OCI-LY1 (cell line): ENCODE data around the gene EHD2.

ENCODE experiments used
- EZH2 ChIP-seq: fragments of 200-600 bp; sonication (generic), shearing (Covaris generic); IDR thresholded peaks from 2 replicates; pipeline ENCODE4 v1.8.0; 2017; ENCODE audit warnings: borderline replicate concordance, mixed run types, mild to moderate bottlenecking, antibody characterized with exemption, low read length, moderate library complexity, mixed read lengths
- TF ChIP-seq, protein P1 (sequence below): fragments of 200-600 bp; sonication (generic), shearing (Covaris generic); IDR thresholded peaks from 2 replicates; pipeline ENCODE4 v1.5.1; 2017; ENCODE audit warnings: mild to moderate bottlenecking, antibody characterized with exemption, low read length, moderate library complexity, mixed read lengths

DNA sequence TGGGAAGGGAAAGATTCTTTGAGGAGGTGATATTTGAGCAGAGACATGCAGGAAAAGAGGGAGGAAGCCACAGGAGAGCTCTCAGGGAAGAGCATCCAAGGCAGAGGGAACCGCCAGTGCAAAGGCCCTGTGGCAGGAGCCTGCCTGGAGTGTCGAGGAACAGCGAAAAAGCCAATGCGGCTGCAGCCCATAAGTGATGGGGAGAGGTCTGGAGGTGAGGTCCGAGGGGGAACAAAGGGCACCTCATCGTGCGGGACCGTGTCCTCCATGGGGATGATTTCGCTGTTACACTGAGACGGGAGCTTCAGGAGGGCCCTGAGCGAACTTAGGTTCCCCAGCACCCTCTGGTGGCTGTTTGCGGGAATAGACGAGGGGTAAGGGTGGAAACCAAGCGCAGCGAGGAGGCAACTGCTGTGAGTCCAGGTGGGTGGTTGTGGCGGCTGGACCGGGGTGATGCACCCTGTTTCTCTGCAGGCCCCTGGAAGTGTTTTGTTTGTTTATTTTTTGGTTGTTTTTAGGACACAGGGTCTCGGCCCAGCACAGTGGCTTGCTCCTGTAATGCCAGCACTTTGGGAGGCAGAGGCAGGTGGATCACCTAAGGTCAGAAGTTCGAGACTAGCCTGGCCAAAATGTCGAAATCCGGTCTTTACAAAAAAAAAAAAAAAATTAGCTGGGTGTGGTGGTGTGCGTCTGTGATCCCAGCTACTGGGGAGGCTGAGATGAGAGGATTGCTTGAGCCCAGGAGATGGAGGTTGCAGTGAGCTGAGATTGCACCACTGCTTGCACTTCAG is 5.9 kb upstream of the EHD2 start:
- TF ChIP-seq, protein P1, sequence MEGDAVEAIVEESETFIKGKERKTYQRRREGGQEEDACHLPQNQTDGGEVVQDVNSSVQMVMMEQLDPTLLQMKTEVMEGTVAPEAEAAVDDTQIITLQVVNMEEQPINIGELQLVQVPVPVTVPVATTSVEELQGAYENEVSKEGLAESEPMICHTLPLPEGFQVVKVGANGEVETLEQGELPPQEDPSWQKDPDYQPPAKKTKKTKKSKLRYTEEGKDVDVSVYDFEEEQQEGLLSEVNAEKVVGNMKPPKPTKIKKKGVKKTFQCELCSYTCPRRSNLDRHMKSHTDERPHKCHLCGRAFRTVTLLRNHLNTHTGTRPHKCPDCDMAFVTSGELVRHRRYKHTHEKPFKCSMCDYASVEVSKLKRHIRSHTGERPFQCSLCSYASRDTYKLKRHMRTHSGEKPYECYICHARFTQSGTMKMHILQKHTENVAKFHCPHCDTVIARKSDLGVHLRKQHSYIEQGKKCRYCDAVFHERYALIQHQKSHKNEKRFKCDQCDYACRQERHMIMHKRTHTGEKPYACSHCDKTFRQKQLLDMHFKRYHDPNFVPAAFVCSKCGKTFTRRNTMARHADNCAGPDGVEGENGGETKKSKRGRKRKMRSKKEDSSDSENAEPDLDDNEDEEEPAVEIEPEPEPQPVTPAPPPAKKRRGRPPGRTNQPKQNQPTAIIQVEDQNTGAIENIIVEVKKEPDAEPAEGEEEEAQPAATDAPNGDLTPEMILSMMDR, result peak; percentile 83
- no peak for TF ChIP-seq EZH2
